Loucy (cell line): ENCODE results near the gene CCDC47.

ENCODE experiments used
- H2AFZ ChIP-seq: fragments of 200-600 bp; sonication (generic); 2 replicates; pipeline ENCODE4 v1.6.0; 2016; ENCODE audit warnings: antibody characterized with exemption, mild to moderate bottlenecking, low read length, moderate library complexity
- H3F3A ChIP-seq: fragments of 200-600 bp; 2 replicates; pipeline ENCODE4 v1.6.0; 2016; ENCODE audit warnings: antibody characterized with exemption, low read depth, mild to moderate bottlenecking
- H3K27me3 ChIP-seq: fragments of 200-600 bp; sonication (generic); 2 replicates; pipeline ENCODE4 v1.6.1; 2014; ENCODE audit warnings: low read length, mild to moderate bottlenecking; ENCODE audit not compliant: insufficient read depth, poor library complexity, severe bottlenecking
- H3K36me3 ChIP-seq: fragments of 200-600 bp; sonication (generic); 2 replicates; pipeline ENCODE4 v1.6.1; 2016; ENCODE audit warnings: low read length; ENCODE audit not compliant: insufficient read depth
- H3K4me1 ChIP-seq: fragments of 200-600 bp; sonication (generic); 2 replicates; pipeline ENCODE4 v1.5.1; 2014; ENCODE audit warnings: low read length, mild to moderate bottlenecking; ENCODE audit not compliant: insufficient read depth, poor library complexity, severe bottlenecking
- H3K4me2 ChIP-seq: fragments of 200-600 bp; sonication (generic); 2 replicates; pipeline ENCODE4 v1.6.0; 2014; ENCODE audit warnings: antibody characterized with exemption, low read length, low read depth, mild to moderate bottlenecking; ENCODE audit not compliant: poor library complexity, severe bottlenecking
- H3K4me3 ChIP-seq: fragments of 200-600 bp; sonication (generic); 2 replicates; pipeline ENCODE4 v1.5.1; 2014; ENCODE audit warnings: low read length, mild to moderate bottlenecking, mixed read lengths; ENCODE audit not compliant: poor library complexity, severe bottlenecking
- H3K79me2 ChIP-seq: fragments of 200-600 bp; sonication (generic); 2 replicates; pipeline ENCODE4 v1.6.1; 2014; ENCODE audit warnings: low read length; ENCODE audit not compliant: insufficient read depth
- H3K9ac ChIP-seq: fragments of 200-600 bp; sonication (generic); 2 replicates; pipeline ENCODE4 v1.6.0; 2014; ENCODE audit warnings: mild to moderate bottlenecking, low read depth, low read length, moderate library complexity; ENCODE audit not compliant: poor library complexity, severe bottlenecking
- H3K9me2 ChIP-seq: fragments of 200-600 bp; sonication (generic); replicated peaks from 2 replicates; pipeline ENCODE4 v1.6.1; 2016; ENCODE audit warnings: low read depth, low read length, mixed read lengths
- H3K9me3 ChIP-seq: fragments of 200-600 bp; sonication (generic); 2 replicates; pipeline ENCODE4 v1.6.1; 2014; ENCODE audit warnings: mild to moderate bottlenecking, antibody characterized with exemption, low read length, low read depth; ENCODE audit not compliant: insufficient read depth
- H4K20me1 ChIP-seq: fragments of 200-600 bp; sonication (generic); 2 replicates; pipeline ENCODE4 v1.6.0; 2014; ENCODE audit warnings: antibody characterized with exemption, low read length, mild to moderate bottlenecking; ENCODE audit not compliant: insufficient read depth, poor library complexity, severe bottlenecking
- EZH2phosphoT487 ChIP-seq: fragments of 200-600 bp; IDR thresholded peaks from 2 replicates; pipeline ENCODE4 v1.6.1; 2018; ENCODE audit warnings: antibody characterized with exemption, mild to moderate bottlenecking, moderate library complexity, borderline replicate concordance
- TF ChIP-seq, protein P1 (sequence below): fragments of 200-600 bp; sonication (generic); conservative IDR thresholded peaks from 2 replicates; pipeline ENCODE4 v1.5.1; 2014; ENCODE audit warnings: mild to moderate bottlenecking, antibody characterized with exemption, low read length

Gene CCDC47

DNA sequence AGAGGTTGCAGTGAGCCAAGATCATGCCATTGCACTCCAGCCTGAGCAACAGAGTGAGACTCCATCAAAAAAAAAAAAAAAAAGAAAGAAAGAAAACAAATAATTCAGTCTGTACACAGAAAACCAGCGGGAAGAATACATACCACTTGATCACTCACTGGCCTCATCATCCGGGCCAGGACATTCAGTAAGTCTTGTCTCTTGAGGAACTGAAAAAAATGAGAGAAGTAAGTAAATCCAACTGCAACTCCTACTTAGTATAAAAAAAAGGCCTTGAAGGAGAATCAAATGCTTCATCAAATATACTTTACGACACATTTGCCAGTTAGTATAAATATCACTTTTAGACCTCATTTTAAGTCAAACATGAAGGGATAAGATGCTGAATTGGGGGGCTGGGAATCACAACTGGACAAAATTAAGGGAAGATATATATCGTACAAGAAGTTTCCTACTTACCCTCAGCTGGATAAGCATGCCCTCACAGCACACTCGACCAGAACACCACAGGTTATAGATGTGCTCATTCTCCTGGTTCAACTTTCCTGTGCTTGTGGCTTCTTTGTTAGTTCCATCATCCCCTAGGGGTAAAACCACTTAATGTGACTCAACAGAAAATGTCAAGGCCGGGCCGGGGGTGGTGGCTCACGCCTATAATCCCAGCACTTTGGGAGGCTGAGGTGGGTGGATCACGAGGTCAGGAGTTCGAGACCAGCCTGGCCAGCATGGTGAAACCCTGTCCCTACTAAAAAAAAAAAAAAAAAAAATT, 12.4 kb downstream of the CCDC47 start:
- Histone ChIP-seq H3K9me3 (no peaks in the 10 kb centered on the region), H3K9me2 (no peaks in the 10 kb centered on the region), H3F3A (no peaks in the 10 kb centered on the region), H3K4me2 (no peak overlapping the region), H3K36me3 (peaks cover 85% of the 10 kb centered on the region), H3K4me3 (no peak overlapping the region), H3K4me1 (peaks cover 2% of the 10 kb centered on the region), H3K79me2 (peaks cover 15% of the 10 kb centered on the region), H4K20me1 (no peaks in the 10 kb centered on the region), H2AFZ (no peak overlapping the region), H3K9ac (no peak overlapping the region), H3K27me3 (no peaks in the 10 kb centered on the region)
- TF ChIP-seq EZH2phosphoT487 = no peak
- TF ChIP-seq, protein P1, sequence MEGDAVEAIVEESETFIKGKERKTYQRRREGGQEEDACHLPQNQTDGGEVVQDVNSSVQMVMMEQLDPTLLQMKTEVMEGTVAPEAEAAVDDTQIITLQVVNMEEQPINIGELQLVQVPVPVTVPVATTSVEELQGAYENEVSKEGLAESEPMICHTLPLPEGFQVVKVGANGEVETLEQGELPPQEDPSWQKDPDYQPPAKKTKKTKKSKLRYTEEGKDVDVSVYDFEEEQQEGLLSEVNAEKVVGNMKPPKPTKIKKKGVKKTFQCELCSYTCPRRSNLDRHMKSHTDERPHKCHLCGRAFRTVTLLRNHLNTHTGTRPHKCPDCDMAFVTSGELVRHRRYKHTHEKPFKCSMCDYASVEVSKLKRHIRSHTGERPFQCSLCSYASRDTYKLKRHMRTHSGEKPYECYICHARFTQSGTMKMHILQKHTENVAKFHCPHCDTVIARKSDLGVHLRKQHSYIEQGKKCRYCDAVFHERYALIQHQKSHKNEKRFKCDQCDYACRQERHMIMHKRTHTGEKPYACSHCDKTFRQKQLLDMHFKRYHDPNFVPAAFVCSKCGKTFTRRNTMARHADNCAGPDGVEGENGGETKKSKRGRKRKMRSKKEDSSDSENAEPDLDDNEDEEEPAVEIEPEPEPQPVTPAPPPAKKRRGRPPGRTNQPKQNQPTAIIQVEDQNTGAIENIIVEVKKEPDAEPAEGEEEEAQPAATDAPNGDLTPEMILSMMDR = no peak

DNA sequence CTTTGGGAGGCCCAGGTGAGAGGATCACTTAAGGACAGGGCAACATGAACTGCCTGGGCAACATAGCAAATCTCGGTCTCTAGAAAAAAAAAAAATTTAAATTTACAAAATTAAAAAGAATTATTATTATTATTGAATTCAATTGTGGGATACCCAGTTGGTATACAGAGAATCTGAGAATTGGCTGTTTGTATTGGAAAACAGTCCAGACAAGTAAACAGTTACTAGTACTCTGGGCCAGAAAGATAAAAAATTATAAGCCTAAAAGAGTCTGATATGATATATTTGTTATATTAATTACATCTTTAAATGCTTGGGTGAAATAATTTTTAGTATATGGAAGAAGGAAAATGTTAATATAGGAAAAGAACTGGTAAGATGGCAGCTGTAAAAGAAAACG, 15.0 kb downstream of the CCDC47 start:
- TF ChIP-seq EZH2phosphoT487 = no peak
- TF ChIP-seq, protein P1 = no peak
- no peaks in the 10 kb centered on the region for H3K27me3 ChIP-seq
- no peak overlapping the region for H2AFZ ChIP-seq
- no peaks in the 10 kb centered on the region for H3K4me1 ChIP-seq
- H3K4me2 ChIP-seq = no peak overlapping the region
- H4K20me1 ChIP-seq = no peaks in the 10 kb centered on the region
- H3K9ac ChIP-seq = no peak overlapping the region
- H3K36me3 ChIP-seq = peaks cover 84% of the 10 kb centered on the region
- H3F3A ChIP-seq = no peaks in the 10 kb centered on the region
- no peaks in the 10 kb centered on the region for H3K79me2 ChIP-seq
- no peaks in the 10 kb centered on the region for H3K9me2 ChIP-seq
- no peaks in the 10 kb centered on the region for H3K9me3 ChIP-seq
- H3K4me3 ChIP-seq = no peak overlapping the region

DNA sequence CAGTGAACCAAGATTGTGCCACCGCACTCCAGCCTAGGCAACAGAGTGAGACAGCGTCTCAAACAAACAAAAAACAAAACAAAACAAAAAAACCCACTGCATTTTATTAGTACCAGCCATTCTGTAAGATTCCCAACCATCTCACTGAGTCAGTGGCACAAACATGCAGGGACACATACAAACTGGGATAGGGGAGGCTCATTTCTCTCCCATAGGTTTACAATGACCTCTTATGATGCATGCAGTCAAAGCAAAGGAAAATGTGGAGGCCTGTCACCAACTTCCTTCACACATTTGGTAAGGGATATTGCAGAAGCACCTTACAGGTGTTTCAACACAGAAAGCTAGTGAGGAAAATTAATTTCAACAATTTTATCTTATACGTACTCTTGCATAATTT, 19.4 kb downstream of the CCDC47 start:
- TF ChIP-seq EZH2phosphoT487 = no peak
- TF ChIP-seq, protein P1 = no peak
- Histone ChIP-seq H3F3A (no peaks in the 10 kb centered on the region), H3K9me2 (no peaks in the 10 kb centered on the region), H3K4me2 (no peak overlapping the region), H3K27me3 (no peaks in the 10 kb centered on the region), H4K20me1 (no peaks in the 10 kb centered on the region), H3K4me3 (no peak overlapping the region), H3K4me1 (no peaks in the 10 kb centered on the region), H3K36me3 (peaks cover 76% of the 10 kb centered on the region), H3K9ac (no peak overlapping the region), H3K9me3 (no peaks in the 10 kb centered on the region), H3K79me2 (no peaks in the 10 kb centered on the region), H2AFZ (no peak overlapping the region)
